NCI-H2107 (cell line): ENCODE data around the gene LCP1.

Source experiments
- DNase-seq: peaks from one replicate; lab custom pipeline; 2025; lab: John Stamatoyannopoulos, UW

The LCP1 gene

GRCh38 chr13:46160065-46160464 lies 21.9 kb downstream of the LCP1 start:
- no peak for DNase-seq

DNA sequence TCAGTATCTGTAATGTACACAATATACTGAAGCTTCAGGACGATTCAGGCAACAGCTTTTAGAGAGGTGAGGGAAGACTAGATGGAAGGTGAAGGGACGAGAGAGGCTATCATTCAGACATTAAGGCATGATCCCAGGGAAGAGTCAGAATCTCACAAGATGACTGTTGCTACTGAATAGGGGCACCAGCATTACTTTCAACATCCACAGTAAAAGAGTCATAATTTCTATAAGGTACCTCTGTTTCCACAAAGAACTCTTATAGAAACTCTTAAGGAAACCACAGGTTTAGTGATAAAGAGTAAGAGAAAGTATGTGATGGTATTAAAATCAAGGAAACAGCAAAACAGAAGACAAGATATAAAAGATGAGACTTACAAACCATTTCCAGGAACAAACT lies 23.0 kb downstream of the LCP1 start:
- DNase-seq, result no peak

- no peak for DNase-seq
These were observed 23.8 kb downstream of the LCP1 start for GRCh38 chr13:46158222-46158621.

GRCh38 chr13:46154136-46154801 lies 27.7 kb downstream of the LCP1 start:
- no peak for DNase-seq

GRCh38 chr13:46152627-46153328 lies 29.2 kb downstream of the LCP1 start:
- DNase-seq, result no peak

DNA sequence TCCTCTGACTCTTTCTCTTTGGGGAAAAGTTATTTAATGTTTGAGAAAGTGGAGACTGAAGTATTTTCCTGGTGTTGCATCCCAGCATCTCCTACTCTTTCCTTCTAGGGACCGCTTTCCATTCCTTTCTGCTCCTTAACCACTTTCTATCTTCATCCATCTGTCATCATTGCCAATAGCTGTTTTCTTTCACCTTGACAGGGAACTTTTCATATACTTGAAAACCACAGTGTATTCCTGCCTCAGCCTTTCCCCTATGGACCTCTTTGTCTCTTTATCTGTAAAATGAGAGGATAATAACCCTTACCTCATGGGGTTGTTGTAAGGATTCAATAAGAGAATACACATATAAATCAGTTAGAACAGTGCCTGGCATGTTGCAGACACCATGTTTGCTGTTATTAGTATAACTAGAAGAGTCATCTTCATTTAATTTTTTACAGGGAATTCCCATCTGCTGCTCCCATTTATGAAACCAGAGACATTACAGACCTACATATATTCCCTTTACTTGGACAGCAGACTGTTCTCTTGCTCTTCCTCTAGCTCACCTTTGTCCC lies 31.8 kb downstream of the LCP1 start:
- DNase-seq, result no peak

DNA sequence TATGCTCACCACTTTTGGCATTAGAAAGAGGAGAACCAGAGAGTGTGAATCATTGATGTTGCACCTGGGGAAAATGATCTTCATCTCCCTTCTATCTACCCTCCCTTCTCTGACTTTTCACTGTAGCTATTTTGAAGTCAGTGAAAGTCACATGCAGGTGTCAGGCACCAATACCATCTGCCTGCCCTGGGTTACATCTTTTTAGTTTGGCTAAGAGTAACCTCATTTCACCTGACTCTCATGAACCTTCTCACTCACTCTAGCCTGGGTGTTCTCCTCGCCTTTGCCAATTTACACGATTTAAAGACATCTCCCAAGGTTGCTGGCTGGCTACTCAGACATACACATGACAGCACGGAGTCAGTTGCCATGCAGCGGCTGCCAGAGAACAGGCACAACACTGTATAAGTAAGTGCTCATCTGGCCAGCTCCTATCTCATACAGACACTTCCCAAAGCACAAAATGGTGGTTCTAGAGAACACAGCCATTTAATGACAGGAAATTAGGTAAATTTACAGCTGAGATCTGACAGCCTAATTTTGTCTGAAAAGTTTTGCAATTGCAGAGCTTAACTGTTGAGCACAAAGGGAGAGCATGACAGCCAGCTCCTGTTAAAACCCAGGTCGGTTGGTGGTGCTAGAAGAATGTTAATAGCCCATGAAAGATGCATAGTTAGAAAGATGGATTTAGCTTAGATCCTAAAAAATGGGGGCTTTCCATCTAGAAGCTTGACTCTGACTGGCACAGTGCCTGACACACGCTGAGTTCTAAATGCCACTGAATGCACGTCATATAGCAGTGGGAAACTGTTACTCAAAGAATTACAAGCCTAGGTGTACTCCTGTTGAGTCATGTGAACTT lies 32.5 kb downstream of the LCP1 start:
- no peak for DNase-seq

DNA sequence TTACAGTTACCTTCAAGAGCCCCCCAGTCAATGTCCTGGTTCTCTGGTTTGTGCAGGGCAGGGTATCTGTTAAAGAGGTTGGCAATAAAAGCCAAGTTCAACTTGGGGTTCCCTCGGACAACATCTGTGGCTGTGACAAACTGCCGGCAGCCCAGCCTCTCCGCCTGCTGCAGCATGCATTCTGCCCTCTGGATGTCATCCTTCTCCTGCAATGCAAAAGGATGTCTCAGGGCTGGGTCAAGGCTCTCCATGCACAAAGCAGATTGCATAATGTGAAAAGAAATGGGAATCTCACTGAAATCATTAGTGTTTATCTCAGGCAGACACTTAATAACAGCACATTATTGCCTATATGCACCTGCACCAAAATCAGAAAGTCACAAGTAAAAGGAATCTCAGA lies 35.1 kb downstream of the LCP1 start:
- no peak for DNase-seq

DNA sequence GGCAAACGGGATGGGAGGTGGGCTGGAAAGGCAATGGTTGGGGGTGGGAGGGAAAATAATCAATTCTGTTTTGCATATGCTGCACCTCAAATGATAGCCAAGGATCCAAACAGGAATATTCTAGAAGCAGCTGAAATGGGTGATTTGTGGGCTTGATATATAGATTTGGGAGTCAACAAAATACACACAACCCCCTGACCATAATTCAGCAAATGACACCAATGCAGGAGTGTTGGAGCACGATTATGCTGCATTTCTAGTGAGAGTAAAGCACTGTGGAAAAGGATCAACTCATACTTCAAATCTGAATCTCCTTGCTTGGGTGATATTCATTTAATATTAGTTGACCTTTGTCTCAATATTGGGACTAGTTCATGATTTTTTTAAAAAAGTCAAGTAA lies 36.0 kb downstream of the LCP1 start:
- DNase-seq, result no peak

DNA sequence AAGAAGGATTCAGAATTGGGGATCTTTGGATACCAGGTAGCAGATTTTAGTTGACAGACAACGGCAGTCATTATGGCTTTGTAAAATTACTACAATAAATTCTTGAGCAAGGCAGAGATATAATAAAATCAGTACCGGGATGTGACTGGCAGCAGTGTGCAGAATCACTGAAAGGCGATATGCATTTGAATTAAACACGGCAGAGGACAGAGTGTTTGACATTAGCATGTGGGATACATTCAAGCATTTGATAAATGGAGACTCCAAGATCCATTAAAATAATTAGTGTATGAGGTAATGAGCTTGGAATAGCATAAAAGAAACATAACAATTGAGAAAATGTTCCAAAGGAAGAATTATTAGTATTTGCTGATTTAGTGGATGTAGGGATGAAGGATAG lies 36.8 kb downstream of the LCP1 start:
- no peak for DNase-seq

DNA sequence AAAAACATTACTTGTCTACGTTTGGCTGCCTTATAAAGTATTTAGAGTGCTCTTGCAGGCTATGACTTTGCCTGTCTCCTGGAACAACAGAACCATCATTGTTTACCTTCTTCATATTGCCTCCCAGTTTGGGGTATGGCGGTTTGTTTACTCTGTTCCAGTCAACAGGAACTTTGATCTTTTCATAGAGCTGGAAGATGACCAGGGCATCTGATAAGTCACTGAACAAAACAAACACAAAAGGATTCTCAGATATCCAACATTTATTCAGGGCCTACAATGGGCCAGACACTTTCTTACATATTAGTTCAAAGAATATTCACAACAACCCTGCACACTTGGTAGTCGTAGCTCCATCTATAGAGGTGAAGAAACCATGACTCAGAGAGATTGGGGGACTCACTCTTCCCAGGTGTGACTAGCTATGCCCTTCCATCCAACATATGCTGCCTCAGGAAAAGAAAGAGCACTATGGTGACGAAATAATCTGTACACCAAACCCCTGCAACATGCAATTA lies 38.7 kb downstream of the LCP1 start:
- DNase-seq, result no peak

GRCh38 chr13:46142776-46143175 lies 39.2 kb downstream of the LCP1 start:
- DNase-seq, result no peak

DNA sequence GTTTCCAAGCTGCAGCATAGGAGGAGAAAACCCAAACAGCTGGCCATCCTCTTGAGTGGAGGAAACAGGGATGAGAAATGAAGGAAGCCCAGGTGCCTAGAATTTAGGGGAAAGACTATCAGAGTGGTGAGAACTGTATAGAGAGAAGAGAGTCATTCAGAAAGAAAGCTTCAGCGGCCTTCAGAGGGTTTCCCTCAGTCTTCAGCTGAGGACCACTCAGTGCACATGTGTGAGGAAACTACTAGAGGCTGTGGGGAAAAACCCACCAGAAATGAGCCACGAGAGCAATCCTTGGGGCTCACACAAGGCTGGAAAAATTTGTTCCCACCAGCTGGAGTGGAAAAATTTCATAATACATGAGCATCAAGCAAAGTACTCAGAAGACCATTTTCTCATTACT lies 41.9 kb downstream of the LCP1 start:
- DNase-seq, result no peak

DNA sequence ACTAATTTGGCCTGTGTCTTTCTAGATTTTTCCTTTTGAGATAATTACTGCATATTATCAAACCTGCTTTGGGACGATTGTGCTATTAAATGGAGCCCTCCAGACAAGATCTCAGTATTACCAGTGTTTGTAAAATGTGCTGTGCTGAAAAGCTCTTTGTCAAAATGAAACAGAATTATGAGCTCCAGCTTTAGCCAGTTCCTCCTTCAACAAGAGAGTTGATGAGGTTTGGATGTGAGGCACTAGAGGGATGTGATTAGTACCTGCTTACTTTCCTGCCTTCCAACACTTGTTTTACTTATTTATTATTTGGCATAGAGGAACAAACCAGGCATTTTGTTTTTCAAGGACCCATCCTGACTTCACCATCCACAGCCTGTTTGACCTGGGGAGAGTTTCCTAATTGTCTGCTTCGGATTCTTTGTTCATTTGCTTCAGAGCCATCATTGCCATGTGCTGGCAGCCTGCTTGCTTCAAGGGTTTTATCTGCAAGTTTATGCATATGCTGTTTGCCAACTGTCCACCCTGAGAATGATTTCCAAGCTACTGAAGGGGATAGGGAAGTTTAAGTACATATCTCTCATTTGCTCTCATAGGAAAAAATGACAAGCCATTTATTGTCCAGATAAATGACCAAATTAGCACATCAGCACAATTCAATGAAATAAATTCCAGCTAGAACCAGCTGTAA lies 44.2 kb downstream of the LCP1 start:
- no peak for DNase-seq

DNA sequence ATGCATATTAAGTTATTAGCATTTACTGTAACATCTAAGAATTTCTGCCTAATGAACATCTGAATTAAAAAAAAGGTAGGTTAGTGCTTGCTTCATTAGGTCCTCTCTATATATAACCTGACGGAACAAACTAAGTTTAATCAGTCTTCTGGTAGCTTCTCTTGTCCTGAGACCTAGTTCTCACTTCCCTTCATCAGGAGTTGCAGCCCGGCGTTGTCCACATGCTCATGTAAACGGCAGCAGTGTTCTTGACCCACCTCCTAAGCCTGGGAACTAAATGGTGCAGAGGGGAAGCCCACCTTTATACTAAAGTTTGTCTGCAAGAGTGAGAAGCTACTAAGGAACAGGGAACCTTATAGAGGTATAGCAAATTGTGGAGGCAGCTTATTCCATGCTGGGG lies 45.3 kb downstream of the LCP1 start:
- no peak for DNase-seq

- DNase-seq, result peak; percentile 45
These were observed 46.9 kb downstream of the LCP1 start for GRCh38 chr13:46134961-46135522.

GRCh38 chr13:46134494-46134893 lies 47.5 kb downstream of the LCP1 start:
- no peak for DNase-seq

- no peak for DNase-seq
These were observed 49.9 kb downstream of the LCP1 start for GRCh38 chr13:46132109-46132508.

DNA sequence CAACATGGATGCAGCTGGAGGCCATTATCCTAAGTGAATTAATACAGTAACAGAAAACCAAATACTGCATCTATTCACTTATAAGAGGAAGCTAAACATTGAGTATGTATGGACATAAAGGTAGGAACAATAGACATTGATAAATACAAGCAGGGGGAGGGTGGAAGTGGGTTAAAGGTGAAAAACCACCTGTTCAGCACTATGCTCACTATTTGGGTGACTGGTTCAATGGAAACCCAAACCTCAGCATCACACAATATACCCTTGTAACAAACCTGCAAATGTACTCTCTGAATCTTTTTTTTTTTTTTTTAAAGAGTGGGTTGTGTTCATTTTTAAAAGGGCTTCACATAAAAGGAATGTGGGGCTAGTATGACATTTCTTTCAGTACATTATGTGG lies 50.3 kb downstream of the LCP1 start:
- no peak for DNase-seq

- DNase-seq, result no peak
These were observed 51.9 kb downstream of the LCP1 start for GRCh38 chr13:46129955-46130618.

- no peak for DNase-seq
These were observed 52.9 kb downstream of the LCP1 start for GRCh38 chr13:46129124-46129523.
